ENCODE results near the gene TBC1D5. TPM values are rescaled to one million over a fixed set of nuclear protein-coding genes. Genes with fewer than 3 reads are reported as not detected.

The TBC1D5 gene
- total and polyA plus RNA-seq, 2 of the 8 experiments (the other 6 are each of a cell fraction or from before 2014, with no cell fraction given) = 11.0 to 22.9 TPM

DNA sequence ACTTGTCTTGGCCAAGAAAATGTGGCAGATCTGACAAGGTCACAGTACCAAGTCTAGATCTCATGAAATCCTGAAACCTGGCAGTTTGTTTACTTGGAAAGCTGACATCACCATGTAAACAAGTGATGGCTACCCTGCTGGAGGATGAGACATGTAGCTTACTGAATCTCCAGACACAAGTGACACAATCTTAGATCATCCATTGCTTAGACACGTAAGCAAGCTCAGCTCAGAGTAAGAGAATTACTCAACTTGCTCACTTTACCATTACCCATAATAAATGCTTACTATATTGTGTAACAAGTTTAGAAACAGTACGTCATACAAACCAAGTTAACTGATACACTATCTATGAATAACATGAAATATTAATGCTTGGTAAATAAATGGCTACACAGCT is 263.8 kb downstream of the TBC1D5 start:
- Histone ChIP-seq H2BK15ac (ENCODE audit: low read length) (no peak overlapping the region), H3K4ac (replicated peaks; ENCODE audit: insufficient read length, low read depth, low read length) (no peak overlapping the region), H4K20me1 (replicated peaks in 1 of 2; ENCODE audit: control insufficient read depth in 1 of 2, insufficient read depth in 2 of 2, low read length in 2 of 2) (no peaks in the 10 kb centered on the region), H4K91ac (replicated peaks; ENCODE audit: insufficient read length, low read length) (no peak overlapping the region), H2BK12ac (ENCODE audit: low read depth, low read length) (no peak overlapping the region), H2BK20ac (ENCODE audit: low read length) (no peak overlapping the region), H3K27ac (ENCODE audit: low read depth, low read length) (no peak overlapping the region), H2BK5ac (ENCODE audit: low read depth, low read length) (no peak overlapping the region), H3K23me2 (ENCODE audit: low read depth, low read length) (no peaks in the 10 kb centered on the region), H3K4me2 (ENCODE audit: insufficient read depth in 1 of 2, low read depth in 2 of 2, low read length in 2 of 2) (no peak overlapping the region), H3K9ac (replicated peaks in 1 of 4; ENCODE audit: extremely low read depth in 1 of 4, low read depth in 3 of 4, low read length in 3 of 4) (no peak overlapping the region), H3K4me1 (replicated peaks in 1 of 4; ENCODE audit: control insufficient read depth in 3 of 4, insufficient read depth in 4 of 4, low read length in 3 of 4) (no peaks in the 10 kb centered on the region), H3K23ac (ENCODE audit: insufficient read length) (no peak overlapping the region), H4K5ac (ENCODE audit: insufficient read length, low read depth, low read length) (no peak overlapping the region), H2AFZ (ENCODE audit: low read length) (no peak overlapping the region), H2AK5ac (ENCODE audit: low read depth, low read length) (no peak overlapping the region), H4K8ac (ENCODE audit: extremely low read depth, insufficient read depth, low read length) (no peak overlapping the region), H3K79me2 (ENCODE audit: control insufficient read depth in 1 of 2, insufficient read depth in 2 of 2, low read length in 2 of 2) (no peaks in the 10 kb centered on the region), H3K9me3 (ENCODE audit: insufficient read depth in 2 of 2, low read depth in 1 of 2, low read length in 1 of 2) (no peaks in the 10 kb centered on the region), H2BK120ac (replicated peaks; ENCODE audit: low read depth, low read length) (no peak overlapping the region), H3K79me1 (ENCODE audit: low read depth, low read length) (no peaks in the 10 kb centered on the region), H3K56ac (replicated peaks; ENCODE audit: insufficient read length, low read depth, low read length) (no peak overlapping the region), H3K36me3 (ENCODE audit: control insufficient read depth in 2 of 4, insufficient read depth in 4 of 4, low read length in 3 of 4) (no peaks in the 10 kb centered on the region), H3K14ac (ENCODE audit: insufficient read length) (no peak overlapping the region), H3K27me3 (replicated peaks in 1 of 4; ENCODE audit: control insufficient read depth in 3 of 4, extremely low read depth in 1 of 4, insufficient read depth in 3 of 4, low read length in 3 of 4) (no peaks in the 10 kb centered on the region), H3K18ac (ENCODE audit: extremely low read depth, low read length) (no peak overlapping the region), H3K4me3 (ENCODE audit: extremely low read depth in 1 of 4, insufficient read depth in 2 of 4, low read depth in 3 of 4, low read length in 4 of 4) (no peak overlapping the region)
- no peak for FAIRE-seq
- ChIA-PET POLR2A (ENCODE audit: partially characterized antibody) (interaction anchor here (2.2 kb wide), 1 partner anchor 8 kb away, joined by 5 read pairs; no protein-coding TSS in a partner anchor), CTCF (ENCODE audit: partially characterized antibody) (interaction anchor here (0.6 kb wide), 1 partner anchor 238 kb away, joined by 3 read pairs; no protein-coding TSS in a partner anchor)
- no peak for DNase-seq (ENCODE audit: low read depth in 1 of 2, low spot score in 2 of 2)
- no peak for TF ChIP-seq KDM4A (IDR thresholded peaks at IDR 0.05; ENCODE audit: low read depth, low read length, severe bottlenecking)
- TF ChIP-seq ATF2 (IDR thresholded peaks at IDR 0.05; ENCODE audit: low read length) = no peak
- WGBS, 2 experiments (ENCODE audit: extremely low coverage in 1 of 2, insufficient coverage in 1 of 2, insufficient read length in 1 of 2, insufficient replicate concordance in 2 of 2, low coverage in 1 of 2, low lambda C conversion rate in 2 of 2, missing lambda C conversion rate in 1 of 2) = 86% methylated on average over 2 of the region's 2 CpGs; no CpG with 5 or more reads in 1 of the 2 experiments
